Smooth muscle cell (in vitro differentiated cells): ENCODE data around the gene SOSTDC1. TPM values are rescaled to one million over a fixed set of nuclear protein-coding genes. Genes with fewer than 3 reads are reported as not detected.
"Not testable (repeated sequence)": the region's sequence is repeated elsewhere in the genome, so short reads cannot be mapped to it uniquely, and the experiment has no call there.

Source experiments
- DNase-seq: peaks from one replicate; lab custom pipeline; 2025; ENCODE audit not compliant: unreplicated experiment; lab: John Stamatoyannopoulos, UW
- H2AFZ ChIP-seq: fragments of 200-600 bp; sonication (generic); 2 replicates; pipeline ENCODE4 v1.6.0; 2016; ENCODE audit warnings: antibody characterized with exemption, low read depth, mild to moderate bottlenecking
- H3F3A ChIP-seq: fragments of 200-600 bp; sonication (generic); 2 replicates; pipeline ENCODE4 v1.6.0; 2017; ENCODE audit warnings: antibody characterized with exemption, low read depth
- H3K27ac ChIP-seq: fragments of 200-600 bp; sonication (generic); 2 replicates; pipeline ENCODE4 v1.5.1; 2016; ENCODE audit warnings: low read depth, mild to moderate bottlenecking
- H3K27me3 ChIP-seq: fragments of 200-600 bp; sonication (generic); 2 replicates; pipeline ENCODE4 v1.6.1; 2016; ENCODE audit warnings: low read depth, mild to moderate bottlenecking
- H3K36me3 ChIP-seq: fragments of 200-600 bp; sonication (generic); 2 replicates; pipeline ENCODE4 v1.5.1; 2016; ENCODE audit warnings: low read depth
- H3K4me1 ChIP-seq: fragments of 200-600 bp; sonication (generic); 2 replicates; pipeline ENCODE4 v1.5.1; 2016; ENCODE audit warnings: low read depth
- H3K4me2 ChIP-seq: fragments of 200-600 bp; sonication (generic); 2 replicates; pipeline ENCODE4 v1.6.0; 2016; ENCODE audit warnings: mild to moderate bottlenecking
- H3K4me3 ChIP-seq: fragments of 200-600 bp; sonication (generic); 2 replicates; pipeline ENCODE4 v1.5.1; 2016; ENCODE audit warnings: mild to moderate bottlenecking
- H3K79me2 ChIP-seq: fragments of 200-600 bp; sonication (generic); 2 replicates; pipeline ENCODE4 v1.6.0; 2016; ENCODE audit warnings: low read depth, mild to moderate bottlenecking
- H3K9ac ChIP-seq: fragments of 200-600 bp; sonication (generic); 2 replicates; pipeline ENCODE4 v1.6.0; 2016; ENCODE audit warnings: low read depth
- H3K9me3 ChIP-seq: fragments of 200-600 bp; sonication (generic); replicated peaks from 2 replicates; pipeline ENCODE4 v1.5.1; 2016; ENCODE audit warnings: low read depth
- H4K20me1 ChIP-seq: fragments of 200-600 bp; sonication (generic); 2 replicates; pipeline ENCODE4 v1.6.0; 2016; ENCODE audit warnings: low read depth
- CTCF ChIP-seq: fragments of 200-600 bp; sonication (generic); IDR thresholded peaks from 2 replicates; pipeline ENCODE4 v1.5.1; 2017; ENCODE audit warnings: borderline replicate concordance, mild to moderate bottlenecking, antibody characterized with exemption; ENCODE audit not compliant: insufficient read depth, poor library complexity, severe bottlenecking
- WGBS: methylation state at CpG from one replicate; pipeline ENCODE4 v1.1.7; 2016; ENCODE audit warnings: low lambda C conversion rate; 5-methylcytosine and 5-hydroxymethylcytosine counted together
- polyA plus RNA-seq: library from polyadenylated mRNA; unstranded; fragments of >200 nt; fragmentation: Nextera tagmentation; extraction: Ambion mirVana; gene quantifications from 2 replicates; pipeline ENCODE4 v1.2.1, GENCODE V29; 2016
- total RNA-seq: library from RNA; depleted of rRNA; stranded (reverse); fragments of >200 nt; gene quantifications from 2 replicates; pipeline ENCODE4 v1.2.3, GENCODE V29; 2014

SOSTDC1 gene
- total and polyA plus RNA-seq, 2 experiments from 2014 or later: 0.35 to 0.45 TPM

- DNase-seq: no peak
- H3K27me3 ChIP-seq: no peaks in the 10 kb centered on the region
- H4K20me1 ChIP-seq: no peaks in the 10 kb centered on the region
- no peaks in the 10 kb centered on the region for H3K79me2 ChIP-seq
- H3K9me3 ChIP-seq: no peaks in the 10 kb centered on the region
- H3K4me3 ChIP-seq: no peak overlapping the region
- H3K4me2 ChIP-seq: no peak overlapping the region
- TF ChIP-seq CTCF: no peak
- H2AFZ ChIP-seq: no peak overlapping the region
- H3K4me1 ChIP-seq: peaks cover 8% of the 10 kb centered on the region
- no peaks in the 10 kb centered on the region for H3F3A ChIP-seq
- no peaks in the 10 kb centered on the region for H3K36me3 ChIP-seq
- 88% methylated on average over 2 of the region's 2 CpGs for WGBS
- H3K27ac ChIP-seq: no peak overlapping the region
- no peak overlapping the region for H3K9ac ChIP-seq
Observed at GRCh38 chr7:16460789-16461493, 4.6 kb downstream of the SOSTDC1 start.

GRCh38 chr7:16456303-16456702 lies 9.2 kb downstream of the SOSTDC1 start:
- H3K36me3 ChIP-seq, H2AFZ ChIP-seq, H3K4me1 ChIP-seq, H3K4me3 ChIP-seq, H3K79me2 ChIP-seq, H3F3A ChIP-seq, H4K20me1 ChIP-seq, DNase-seq, H3K27ac ChIP-seq, H3K9me3 ChIP-seq, H3K4me2 ChIP-seq, H3K9ac ChIP-seq, H3K27me3 ChIP-seq: not testable (repeated sequence)
- 56% methylated on average over 1 of the region's 1 CpG for WGBS

GRCh38 chr7:16455591-16455990 lies 9.9 kb downstream of the SOSTDC1 start:
- no peak for TF ChIP-seq CTCF
- H3K36me3 ChIP-seq: no peaks in the 10 kb centered on the region
- no peaks in the 10 kb centered on the region for H3K27me3 ChIP-seq
- H3K9me3 ChIP-seq: no peaks in the 10 kb centered on the region
- no peaks in the 10 kb centered on the region for H4K20me1 ChIP-seq
- no peak overlapping the region for H3K27ac ChIP-seq
- H3F3A ChIP-seq: no peaks in the 10 kb centered on the region
- H3K4me2 ChIP-seq: no peak overlapping the region
- no peaks in the 10 kb centered on the region for H3K79me2 ChIP-seq
- H3K9ac ChIP-seq: no peak overlapping the region
- WGBS: 86% methylated on average over 1 of the region's 1 CpG
- no peak overlapping the region for H3K4me3 ChIP-seq
- no peak for DNase-seq
- no peaks in the 10 kb centered on the region for H3K4me1 ChIP-seq
- H2AFZ ChIP-seq: no peak overlapping the region

- H3K9ac ChIP-seq: no peak overlapping the region
- no peak for TF ChIP-seq CTCF
- H3K4me2 ChIP-seq: no peak overlapping the region
- H2AFZ ChIP-seq: no peak overlapping the region
- H3F3A ChIP-seq: no peaks in the 10 kb centered on the region
- no peaks in the 10 kb centered on the region for H3K36me3 ChIP-seq
- no peaks in the 10 kb centered on the region for H3K4me1 ChIP-seq
- H3K27ac ChIP-seq: no peak overlapping the region
- H4K20me1 ChIP-seq: no peaks in the 10 kb centered on the region
- no peaks in the 10 kb centered on the region for H3K79me2 ChIP-seq
- DNase-seq: no peak
- no peaks in the 10 kb centered on the region for H3K9me3 ChIP-seq
- no peaks in the 10 kb centered on the region for H3K27me3 ChIP-seq
- H3K4me3 ChIP-seq: no peak overlapping the region
- WGBS: 91% methylated on average over 6 of the region's 6 CpGs
Observed at GRCh38 chr7:16450366-16450765, 15.2 kb downstream of the SOSTDC1 start.
